Regular cardiac myocyte (primary cell): ENCODE data around the gene TIFAB. TPM values are rescaled to one million over a fixed set of nuclear protein-coding genes. Genes with fewer than 3 reads are reported as not detected.

Experiments
- total RNA-seq: library from RNA; depleted of rRNA; stranded (reverse); fragments of >200 nt; gene quantifications from 2 replicates; pipeline ENCODE4 v1.2.3, GENCODE V29; 2014

The TIFAB gene
- total RNA-seq: not detected in 2 replicates

GRCh38 chr5:135452321-135453030, at the start of gene TIFAB:
Gene TIFAB (minus strand): TSS chr5:135452351. CDS start chr5:135449939, 2,412 bp downstream.

GRCh38 chr5:135447298-135447929, 4.7 kb downstream of the TIFAB start, which contains the start of gene DCANP1:
Gene DCANP1 (minus strand): TSS chr5:135447348. CDS start chr5:135447108, 240 bp downstream.

GRCh38 chr5:135398855-135399793, 53.0 kb downstream of the TIFAB start, which contains the start of gene MACROH2A1:
Gene MACROH2A1 (minus strand): TSS chr5:135399231. CDS start chr5:135389093, 10,138 bp downstream.

Other genes with a start within 250 kb of the TIFAB start
- 180 and 219 TPM in 2 replicates for gene MACROH2A1, start 53.1 kb downstream of the TIFAB start, total RNA-seq
- gene DCANP1, start 5.0 kb downstream of the TIFAB start, total RNA-seq: not detected in 2 replicates
- not detected in 2 replicates for gene NEUROG1, start 83.6 kb upstream of the TIFAB start, total RNA-seq
- under 0.01 and 0.56 TPM in 2 replicates for gene CXCL14, start 126.6 kb upstream of the TIFAB start, total RNA-seq